GM12878 (cell line): ENCODE data around the gene KRT6C. TPM values are rescaled to one million over a fixed set of nuclear protein-coding genes. Genes with fewer than 3 reads are reported as not detected.

Experiments
- EED ChIP-seq: sonication (generic); IDR thresholded peaks from 2 replicates; pipeline ENCODE4 v1.6.1; 2016; ENCODE audit warnings: antibody characterized with exemption, low read depth
- PAX5 ChIP-seq: IDR thresholded peaks from 2 replicates; pipeline ENCODE4 v1.6.1; 2011; ENCODE audit warnings: low read depth, low read length, borderline replicate concordance
- PAX8 ChIP-seq: fragments of 450-650 bp; IDR thresholded peaks from 2 replicates; pipeline ENCODE4 v1.6.1; 2017; ENCODE audit warnings: mild to moderate bottlenecking, moderate library complexity
- RB1 ChIP-seq: fragments of 450-650 bp; formaldehyde crosslinking; IDR thresholded peaks from 2 replicates; pipeline ENCODE4 v1.6.1; 2017; ENCODE audit warnings: mild to moderate bottlenecking, borderline replicate concordance
- SMC3 ChIP-seq: IDR thresholded peaks from 2 replicates; pipeline ENCODE4 v1.6.1; 2011; ENCODE audit warnings: low read length, improper control_type of control experiment, borderline replicate concordance
- TBL1XR1 ChIP-seq: IDR thresholded peaks from 2 replicates; pipeline ENCODE4 v1.6.1; 2012; ENCODE audit warnings: low read depth, low read length, improper control_type of control experiment
- polyA plus RNA-seq, 11 experiments: library from polyadenylated mRNA; depleted of rRNA in 4 of 11; unstranded in 6 of 11; stranded (reverse) in 5 of 11; fragments of >200 nt; fragmentation: Nextera tagmentation in 4 of 11; fragmentation: Illumina TruSeq in 1 of 11; extraction: Ambion mirVana in 4 of 11; extraction: Trizol in 1 of 11; gene quantifications; 1 replicate in 1 of 11; 2 replicates in 10 of 11; pipeline versions ENCODE4 v1.2.1 to v1.2.3, GENCODE V29; 2011 to 2016; ENCODE audit warnings: inconsistent platforms in 2 of 11, missing spikeins in 2 of 11, low read depth in 1 of 11
- total RNA-seq, 4 experiments: library from RNA; depleted of rRNA in 3 of 4; stranded (reverse); fragments of >200 nt in 3 of 4; fragmentation: Illumina TruSeq in 1 of 4; extraction: Trizol in 1 of 4; gene quantifications; 2 replicates each; pipeline versions ENCODE4 v1.2.1 to v1.2.3, GENCODE V29; 2013 to 2021
- TF ChIP-seq, protein P1 (sequence below): fragments of 450-650 bp; IDR thresholded peaks from 2 replicates; pipeline ENCODE4 v1.6.1; 2016; ENCODE audit warnings: mild to moderate bottlenecking, moderate library complexity, borderline replicate concordance
- TF ChIP-seq, protein P2 (sequence below): fragments of 450-650 bp; IDR thresholded peaks from 2 replicates; pipeline ENCODE4 v1.6.1; 2017; ENCODE audit warnings: mild to moderate bottlenecking, low read depth, inconsistent platforms; ENCODE audit not compliant: poor library complexity, severe bottlenecking

KRT6C gene
- total and polyA plus RNA-seq, 10 of the 15 experiments (the other 5 are each of a cell fraction or from before 2014, with no cell fraction given): not detected

DNA sequence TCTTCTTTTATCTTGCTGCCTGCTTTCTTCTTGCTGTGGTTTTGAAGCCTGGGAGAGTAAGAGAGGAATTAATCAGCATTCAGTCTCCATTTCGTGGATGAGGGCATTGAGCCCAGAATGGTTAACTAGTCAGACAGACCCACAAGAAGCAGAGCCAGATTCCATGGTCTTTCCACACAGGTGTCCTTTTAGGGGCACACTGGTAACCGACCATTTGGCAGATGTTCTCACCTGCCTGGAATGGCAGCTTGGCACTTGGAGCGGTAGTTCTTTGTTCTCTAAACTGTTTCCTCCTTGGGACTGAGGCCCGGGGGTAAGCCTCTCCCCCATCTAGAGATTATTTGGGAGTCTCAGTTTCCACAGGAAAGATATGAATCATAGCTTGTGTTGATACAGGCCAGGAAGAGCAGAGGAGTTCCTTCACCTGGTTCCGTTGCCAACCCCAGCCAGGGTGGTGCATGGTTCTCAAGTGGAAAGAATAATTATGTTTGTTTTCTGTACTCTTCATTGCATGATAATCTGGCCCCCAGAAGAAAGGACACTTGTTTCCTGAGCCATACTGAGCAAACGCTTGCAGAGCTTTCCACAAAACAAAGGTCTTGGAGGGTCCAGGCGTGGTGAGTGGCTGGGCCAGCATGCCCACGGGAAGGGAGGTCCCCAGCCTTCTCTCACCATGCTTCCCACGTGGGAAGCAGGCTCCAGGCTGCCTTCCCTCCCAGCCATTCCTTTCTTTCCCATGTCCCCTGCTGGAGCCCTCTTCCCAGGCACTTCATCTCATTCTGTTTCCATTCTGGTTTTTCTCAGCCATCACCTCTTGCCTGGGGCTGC, 37.4 kb downstream of the KRT6C start (continued):
- TF ChIP-seq, protein P1, sequence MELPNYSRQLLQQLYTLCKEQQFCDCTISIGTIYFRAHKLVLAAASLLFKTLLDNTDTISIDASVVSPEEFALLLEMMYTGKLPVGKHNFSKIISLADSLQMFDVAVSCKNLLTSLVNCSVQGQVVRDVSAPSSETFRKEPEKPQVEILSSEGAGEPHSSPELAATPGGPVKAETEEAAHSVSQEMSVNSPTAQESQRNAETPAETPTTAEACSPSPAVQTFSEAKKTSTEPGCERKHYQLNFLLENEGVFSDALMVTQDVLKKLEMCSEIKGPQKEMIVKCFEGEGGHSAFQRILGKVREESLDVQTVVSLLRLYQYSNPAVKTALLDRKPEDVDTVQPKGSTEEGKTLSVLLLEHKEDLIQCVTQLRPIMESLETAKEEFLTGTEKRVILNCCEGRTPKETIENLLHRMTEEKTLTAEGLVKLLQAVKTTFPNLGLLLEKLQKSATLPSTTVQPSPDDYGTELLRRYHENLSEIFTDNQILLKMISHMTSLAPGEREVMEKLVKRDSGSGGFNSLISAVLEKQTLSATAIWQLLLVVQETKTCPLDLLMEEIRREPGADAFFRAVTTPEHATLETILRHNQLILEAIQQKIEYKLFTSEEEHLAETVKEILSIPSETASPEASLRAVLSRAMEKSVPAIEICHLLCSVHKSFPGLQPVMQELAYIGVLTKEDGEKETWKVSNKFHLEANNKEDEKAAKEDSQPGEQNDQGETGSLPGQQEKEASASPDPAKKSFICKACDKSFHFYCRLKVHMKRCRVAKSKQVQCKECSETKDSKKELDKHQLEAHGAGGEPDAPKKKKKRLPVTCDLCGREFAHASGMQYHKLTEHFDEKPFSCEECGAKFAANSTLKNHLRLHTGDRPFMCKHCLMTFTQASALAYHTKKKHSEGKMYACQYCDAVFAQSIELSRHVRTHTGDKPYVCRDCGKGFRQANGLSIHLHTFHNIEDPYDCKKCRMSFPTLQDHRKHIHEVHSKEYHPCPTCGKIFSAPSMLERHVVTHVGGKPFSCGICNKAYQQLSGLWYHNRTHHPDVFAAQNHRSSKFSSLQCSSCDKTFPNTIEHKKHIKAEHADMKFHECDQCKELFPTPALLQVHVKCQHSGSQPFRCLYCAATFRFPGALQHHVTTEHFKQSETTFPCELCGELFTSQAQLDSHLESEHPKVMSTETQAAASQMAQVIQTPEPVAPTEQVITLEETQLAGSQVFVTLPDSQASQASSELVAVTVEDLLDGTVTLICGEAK: no peak
- TF ChIP-seq, protein P2, sequence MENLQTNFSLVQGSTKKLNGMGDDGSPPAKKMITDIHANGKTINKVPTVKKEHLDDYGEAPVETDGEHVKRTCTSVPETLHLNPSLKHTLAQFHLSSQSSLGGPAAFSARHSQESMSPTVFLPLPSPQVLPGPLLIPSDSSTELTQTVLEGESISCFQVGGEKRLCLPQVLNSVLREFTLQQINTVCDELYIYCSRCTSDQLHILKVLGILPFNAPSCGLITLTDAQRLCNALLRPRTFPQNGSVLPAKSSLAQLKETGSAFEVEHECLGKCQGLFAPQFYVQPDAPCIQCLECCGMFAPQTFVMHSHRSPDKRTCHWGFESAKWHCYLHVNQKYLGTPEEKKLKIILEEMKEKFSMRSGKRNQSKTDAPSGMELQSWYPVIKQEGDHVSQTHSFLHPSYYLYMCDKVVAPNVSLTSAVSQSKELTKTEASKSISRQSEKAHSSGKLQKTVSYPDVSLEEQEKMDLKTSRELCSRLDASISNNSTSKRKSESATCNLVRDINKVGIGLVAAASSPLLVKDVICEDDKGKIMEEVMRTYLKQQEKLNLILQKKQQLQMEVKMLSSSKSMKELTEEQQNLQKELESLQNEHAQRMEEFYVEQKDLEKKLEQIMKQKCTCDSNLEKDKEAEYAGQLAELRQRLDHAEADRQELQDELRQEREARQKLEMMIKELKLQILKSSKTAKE: no peak
- TF ChIP-seq SMC3: no peak
- TF ChIP-seq EED: no peak
- TF ChIP-seq TBL1XR1: no peak
- no peak for TF ChIP-seq PAX8
- TF ChIP-seq PAX5: no peak
- TF ChIP-seq RB1: no peak
- TF ChIP-seq, all 136 proteins: peak for 0
